Suprapubic skin (tissue), 3 donors: ENCODE results near the gene ADAMTS9.

ENCODE experiments used
- POLR2A ChIP-seq, 2 donors: fragments of 450-650 bp; IDR thresholded peaks; one replicate each; pipeline ENCODE4 v1.6.1; 2017; ENCODE audit warnings: antibody characterized with exemption in 2 of 2, mild to moderate bottlenecking in 2 of 2, moderate library complexity in 2 of 2
- TF ChIP-seq, protein P1 (sequence below), 2 donors: fragments of 200-600 bp in 1 of 2; fragments of 450-650 bp in 1 of 2; sonication (generic) in 1 of 2; IDR thresholded peaks; one replicate each; pipeline ENCODE4 v1.5.1; 2016 to 2019; ENCODE audit warnings: antibody characterized with exemption in 2 of 2, mild to moderate bottlenecking in 1 of 2, moderate library complexity in 1 of 2

DNA sequence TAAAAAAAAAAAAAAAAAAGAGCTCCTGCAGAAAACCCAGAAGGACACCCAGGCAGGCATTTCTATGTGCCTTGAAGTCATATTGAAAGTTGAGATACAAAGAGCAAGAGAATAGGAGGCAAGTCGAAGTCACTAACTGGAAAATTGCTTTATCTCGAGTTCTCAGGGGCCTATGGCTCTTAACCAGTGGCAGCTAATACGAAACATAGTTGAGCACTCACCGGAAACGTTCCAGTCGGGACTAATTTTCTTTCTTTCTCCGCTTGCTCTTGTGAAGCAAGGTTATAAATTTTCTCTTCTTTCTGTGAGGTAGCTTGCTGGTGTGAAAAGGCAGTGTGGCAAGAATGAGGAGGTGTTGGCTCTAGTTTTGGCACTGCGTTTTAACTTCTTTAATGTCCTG is 181.5 kb downstream of the ADAMTS9 start:
- TF ChIP-seq, protein P1, sequence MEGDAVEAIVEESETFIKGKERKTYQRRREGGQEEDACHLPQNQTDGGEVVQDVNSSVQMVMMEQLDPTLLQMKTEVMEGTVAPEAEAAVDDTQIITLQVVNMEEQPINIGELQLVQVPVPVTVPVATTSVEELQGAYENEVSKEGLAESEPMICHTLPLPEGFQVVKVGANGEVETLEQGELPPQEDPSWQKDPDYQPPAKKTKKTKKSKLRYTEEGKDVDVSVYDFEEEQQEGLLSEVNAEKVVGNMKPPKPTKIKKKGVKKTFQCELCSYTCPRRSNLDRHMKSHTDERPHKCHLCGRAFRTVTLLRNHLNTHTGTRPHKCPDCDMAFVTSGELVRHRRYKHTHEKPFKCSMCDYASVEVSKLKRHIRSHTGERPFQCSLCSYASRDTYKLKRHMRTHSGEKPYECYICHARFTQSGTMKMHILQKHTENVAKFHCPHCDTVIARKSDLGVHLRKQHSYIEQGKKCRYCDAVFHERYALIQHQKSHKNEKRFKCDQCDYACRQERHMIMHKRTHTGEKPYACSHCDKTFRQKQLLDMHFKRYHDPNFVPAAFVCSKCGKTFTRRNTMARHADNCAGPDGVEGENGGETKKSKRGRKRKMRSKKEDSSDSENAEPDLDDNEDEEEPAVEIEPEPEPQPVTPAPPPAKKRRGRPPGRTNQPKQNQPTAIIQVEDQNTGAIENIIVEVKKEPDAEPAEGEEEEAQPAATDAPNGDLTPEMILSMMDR (IDR thresholded peaks at IDR 0.05) = no peak
- TF ChIP-seq POLR2A (IDR thresholded peaks at IDR 0.05) = no peak
